ENCODE measurements around the gene ZC3HAV1.

Gene ZC3HAV1

DNA sequence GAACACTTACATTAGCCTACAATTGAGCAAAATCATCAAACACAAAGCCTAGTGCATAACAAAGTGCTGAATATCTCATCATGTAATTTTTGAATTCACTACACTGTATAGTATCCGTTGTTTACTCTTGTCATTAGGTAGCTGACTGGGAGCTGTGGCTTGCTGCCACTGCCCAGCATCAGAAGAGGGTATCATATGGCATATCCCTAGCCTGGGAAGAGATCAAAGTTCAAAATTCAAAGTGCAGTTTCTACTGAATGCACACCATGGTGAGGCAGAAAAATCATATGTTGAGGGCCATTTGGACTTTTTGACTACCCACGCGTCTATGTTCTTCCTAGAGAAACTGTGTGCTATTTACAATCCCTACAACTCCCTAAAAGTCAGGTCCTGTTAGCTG, 7.5 kb upstream of the ZC3HAV1 start:
- Histone ChIP-seq H3K27me3 (no peaks in the 10 kb centered on the region), H3K36me3 (no peaks in the 10 kb centered on the region), H3K4me3 (ENCODE audit: low read depth in 1 of 2, low read length in 1 of 2) (no peak overlapping the region), H3K4me1 (ENCODE audit: control insufficient read depth in 1 of 2, insufficient read depth in 1 of 2, low read depth in 1 of 2, low read length in 1 of 2) (peaks cover 30 to 33% of the 10 kb centered on the region in 2 experiments), H3K27ac (peak overlapping the region; percentile 92), H3K9me3 (no peaks in the 10 kb centered on the region)
- TF ChIP-seq, protein P1, sequence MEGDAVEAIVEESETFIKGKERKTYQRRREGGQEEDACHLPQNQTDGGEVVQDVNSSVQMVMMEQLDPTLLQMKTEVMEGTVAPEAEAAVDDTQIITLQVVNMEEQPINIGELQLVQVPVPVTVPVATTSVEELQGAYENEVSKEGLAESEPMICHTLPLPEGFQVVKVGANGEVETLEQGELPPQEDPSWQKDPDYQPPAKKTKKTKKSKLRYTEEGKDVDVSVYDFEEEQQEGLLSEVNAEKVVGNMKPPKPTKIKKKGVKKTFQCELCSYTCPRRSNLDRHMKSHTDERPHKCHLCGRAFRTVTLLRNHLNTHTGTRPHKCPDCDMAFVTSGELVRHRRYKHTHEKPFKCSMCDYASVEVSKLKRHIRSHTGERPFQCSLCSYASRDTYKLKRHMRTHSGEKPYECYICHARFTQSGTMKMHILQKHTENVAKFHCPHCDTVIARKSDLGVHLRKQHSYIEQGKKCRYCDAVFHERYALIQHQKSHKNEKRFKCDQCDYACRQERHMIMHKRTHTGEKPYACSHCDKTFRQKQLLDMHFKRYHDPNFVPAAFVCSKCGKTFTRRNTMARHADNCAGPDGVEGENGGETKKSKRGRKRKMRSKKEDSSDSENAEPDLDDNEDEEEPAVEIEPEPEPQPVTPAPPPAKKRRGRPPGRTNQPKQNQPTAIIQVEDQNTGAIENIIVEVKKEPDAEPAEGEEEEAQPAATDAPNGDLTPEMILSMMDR (IDR thresholded peaks at IDR 0.05): no peak

DNA sequence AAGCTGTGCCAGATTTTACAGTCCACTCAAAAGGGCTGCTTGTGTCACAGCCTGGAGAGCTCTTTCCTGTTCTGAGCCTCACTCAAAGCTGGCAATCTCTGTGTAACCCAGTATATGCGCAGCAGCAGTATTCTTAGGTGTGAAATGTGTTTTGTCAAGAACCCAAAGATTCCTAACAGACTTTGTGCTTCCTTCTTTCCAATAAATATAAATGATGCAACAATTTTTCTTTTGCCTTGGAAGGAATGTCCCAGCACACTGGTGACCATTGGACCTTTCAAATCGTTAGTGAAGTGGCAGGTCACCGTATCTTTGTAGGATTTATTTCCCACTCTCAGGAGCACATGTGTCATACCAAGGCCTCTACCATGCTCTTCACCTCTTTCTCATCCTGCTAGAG, 5.6 kb upstream of the ZC3HAV1 start:
- H3K36me3 ChIP-seq: no peaks in the 10 kb centered on the region
- no peak overlapping the region for H3K27ac ChIP-seq
- peaks cover 40 to 41% of the 10 kb centered on the region in 2 experiments for H3K4me1 ChIP-seq (ENCODE audit: control insufficient read depth in 1 of 2, insufficient read depth in 1 of 2, low read depth in 1 of 2, low read length in 1 of 2)
- no peaks in the 10 kb centered on the region for H3K27me3 ChIP-seq
- TF ChIP-seq, protein P1 (IDR thresholded peaks at IDR 0.05): no peak
- no peaks in the 10 kb centered on the region for H3K9me3 ChIP-seq
- no peak overlapping the region for H3K4me3 ChIP-seq (ENCODE audit: low read depth in 1 of 2, low read length in 1 of 2)

GRCh38 chr7:139114585-139114984, 5.1 kb upstream of the ZC3HAV1 start:
- H3K36me3 ChIP-seq: no peaks in the 10 kb centered on the region
- no peaks in the 10 kb centered on the region for H3K9me3 ChIP-seq
- TF ChIP-seq, protein P1 (IDR thresholded peaks at IDR 0.05): no peak
- no peak overlapping the region for H3K4me3 ChIP-seq (ENCODE audit: low read depth in 1 of 2, low read length in 1 of 2)
- H3K27ac ChIP-seq: no peak overlapping the region
- no peaks in the 10 kb centered on the region for H3K27me3 ChIP-seq
- H3K4me1 ChIP-seq (ENCODE audit: control insufficient read depth in 1 of 2, insufficient read depth in 1 of 2, low read depth in 1 of 2, low read length in 1 of 2): peaks cover 38 to 40% of the 10 kb centered on the region in 2 experiments

GRCh38 chr7:139114018-139114417, 4.5 kb upstream of the ZC3HAV1 start:
- Histone ChIP-seq H3K36me3 (no peaks in the 10 kb centered on the region), H3K9me3 (no peaks in the 10 kb centered on the region), H3K27ac (no peak overlapping the region), H3K27me3 (no peaks in the 10 kb centered on the region), H3K4me3 (ENCODE audit: low read depth in 1 of 2, low read length in 1 of 2) (no peak overlapping the region), H3K4me1 (ENCODE audit: control insufficient read depth in 1 of 2, insufficient read depth in 1 of 2, low read depth in 1 of 2, low read length in 1 of 2) (peaks cover 32 to 34% of the 10 kb centered on the region in 2 experiments)
- TF ChIP-seq, protein P1 (IDR thresholded peaks at IDR 0.05): no peak

- TF ChIP-seq, protein P1 (IDR thresholded peaks at IDR 0.05): no peak
- Histone ChIP-seq H3K4me3 (ENCODE audit: low read depth in 1 of 2, low read length in 1 of 2) (no peak overlapping the region), H3K27ac (peak overlapping the region; percentile 94), H3K4me1 (ENCODE audit: control insufficient read depth in 1 of 2, insufficient read depth in 1 of 2, low read depth in 1 of 2, low read length in 1 of 2) (peaks cover 20 to 22% of the 10 kb centered on the region in 2 experiments), H3K36me3 (no peaks in the 10 kb centered on the region), H3K27me3 (no peaks in the 10 kb centered on the region), H3K9me3 (no peaks in the 10 kb centered on the region)
Observed at GRCh38 chr7:139112741-139113250, 3.3 kb upstream of the ZC3HAV1 start.
